Measurements from ENCODE around the gene ASF1B.
A peak's percentile ranks its signal among the peaks of the same experiment; 100 is the strongest.

Gene ASF1B

GRCh38 chr19:14122924-14123323 lies 13.5 kb downstream of the ASF1B start:
- peaks cover 35% of the 10 kb centered on the region for H3K36me3 ChIP-seq (ENCODE audit: insufficient read depth, low read depth, low read length)
- peaks cover 7% of the 10 kb centered on the region; the same call in 1 of the 2 replicates for H3K4me1 ChIP-seq (ENCODE audit: insufficient read depth, low read length)
- H3K27ac ChIP-seq (ENCODE audit: low read length), result no peak overlapping the region
- no peaks in the 10 kb centered on the region for H3K27me3 ChIP-seq (ENCODE audit: insufficient read depth, low read length)
- H3K4me3 ChIP-seq (ENCODE audit: low read length), result no peak overlapping the region
- H3K9ac ChIP-seq (ENCODE audit: low read depth, low read length), result no peak overlapping the region
- no peaks in the 10 kb centered on the region for H3K9me3 ChIP-seq (ENCODE audit: insufficient read depth, low read depth, low read length)

- no peaks in the 10 kb centered on the region for H3K27me3 ChIP-seq (ENCODE audit: insufficient read depth, low read length)
- no peaks in the 10 kb centered on the region for H3K9me3 ChIP-seq (ENCODE audit: insufficient read depth, low read depth, low read length)
- no peak overlapping the region for H3K27ac ChIP-seq (ENCODE audit: low read length)
- H3K4me1 ChIP-seq (ENCODE audit: insufficient read depth, low read length), result peaks cover 10% of the 10 kb centered on the region; the same call in 1 of the 2 replicates
- peaks cover 29% of the 10 kb centered on the region for H3K36me3 ChIP-seq (ENCODE audit: insufficient read depth, low read depth, low read length)
- H3K4me3 ChIP-seq (ENCODE audit: low read length), result no peak overlapping the region
- no peak overlapping the region for H3K9ac ChIP-seq (ENCODE audit: low read depth, low read length)
These were observed 15.9 kb downstream of the ASF1B start for GRCh38 chr19:14120497-14120780.

DNA sequence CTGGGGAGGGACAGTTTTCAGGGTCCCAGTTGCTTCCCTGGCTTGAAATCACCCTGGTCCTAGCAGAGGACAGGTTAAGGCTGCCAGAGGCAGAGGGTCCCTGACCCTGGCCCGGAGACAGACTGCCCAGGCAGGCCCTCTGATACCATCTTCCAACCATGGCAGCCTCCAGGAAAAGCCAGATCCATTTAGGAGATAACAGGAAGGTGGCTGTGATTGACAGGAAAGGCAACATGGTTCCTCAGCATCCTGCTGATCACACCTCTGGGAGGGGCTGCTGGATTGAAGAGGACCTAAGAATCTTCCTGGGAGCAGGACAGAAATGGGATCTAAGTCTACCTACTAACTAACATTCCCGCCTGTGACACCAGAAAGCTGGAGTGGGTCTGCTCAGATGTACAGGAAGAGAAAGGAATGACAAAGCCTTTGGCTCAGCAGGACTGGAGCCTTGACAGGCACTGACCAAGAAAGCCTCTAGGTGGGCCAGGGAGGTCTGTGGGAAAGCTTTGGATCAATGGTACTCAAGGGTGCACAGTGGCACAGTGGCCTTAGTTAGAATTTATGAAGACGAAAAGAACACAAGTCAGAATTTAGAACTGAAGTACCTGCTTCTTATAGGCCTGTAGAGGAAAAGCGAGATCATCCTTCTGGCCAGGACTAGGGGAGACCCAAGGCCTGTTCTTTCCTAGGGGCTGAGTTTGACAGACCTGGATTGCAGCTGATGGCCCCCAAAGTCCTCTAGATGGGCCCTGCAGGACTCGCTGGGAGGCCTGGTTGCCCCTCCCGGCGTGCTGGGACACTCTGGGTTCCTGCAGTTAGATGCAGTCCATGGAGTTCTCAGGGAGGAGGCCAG lies 16.5 kb downstream of the ASF1B start:
- Histone ChIP-seq H3K27ac (ENCODE audit: low read length) (no peak overlapping the region), H3K4me3 (ENCODE audit: low read length) (no peak overlapping the region), H3K9ac (ENCODE audit: low read depth, low read length) (no peak overlapping the region), H3K27me3 (ENCODE audit: insufficient read depth, low read length) (no peaks in the 10 kb centered on the region), H3K9me3 (ENCODE audit: insufficient read depth, low read depth, low read length) (no peaks in the 10 kb centered on the region), H3K4me1 (ENCODE audit: insufficient read depth, low read length) (peaks cover 10% of the 10 kb centered on the region; the same call in 1 of the 2 replicates), H3K36me3 (ENCODE audit: insufficient read depth, low read depth, low read length) (peaks cover 23% of the 10 kb centered on the region)

DNA sequence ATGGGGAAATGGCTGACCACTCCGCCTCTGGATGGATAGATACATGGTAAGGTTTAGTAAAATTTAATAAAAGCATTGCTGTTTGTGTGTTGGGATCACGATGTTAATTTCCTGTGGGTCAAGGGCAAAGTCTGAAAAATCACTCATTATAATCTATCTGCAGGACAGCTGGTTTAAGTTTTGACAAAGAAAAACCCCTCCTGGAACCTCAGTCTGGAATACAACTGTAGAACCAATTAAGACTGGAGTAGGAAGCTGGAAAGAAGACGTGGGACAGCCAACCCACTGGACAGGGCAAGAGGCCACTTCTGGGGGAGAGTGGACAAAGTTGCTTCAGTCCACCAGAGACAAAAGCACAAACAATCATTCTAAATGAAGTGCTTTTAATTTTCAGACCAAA lies 17.2 kb downstream of the ASF1B start:
- Histone ChIP-seq H3K27ac (ENCODE audit: low read length) (no peak overlapping the region), H3K9me3 (ENCODE audit: insufficient read depth, low read depth, low read length) (no peaks in the 10 kb centered on the region), H3K9ac (ENCODE audit: low read depth, low read length) (no peak overlapping the region), H3K27me3 (ENCODE audit: insufficient read depth, low read length) (no peaks in the 10 kb centered on the region), H3K4me1 (ENCODE audit: insufficient read depth, low read length) (peaks cover 10% of the 10 kb centered on the region; the same call in 1 of the 2 replicates), H3K36me3 (ENCODE audit: insufficient read depth, low read depth, low read length) (peaks cover 16% of the 10 kb centered on the region), H3K4me3 (ENCODE audit: low read length) (peak overlapping the region; percentile 69)

- peaks cover 13% of the 10 kb centered on the region; the same call in 1 of the 2 replicates for H3K36me3 ChIP-seq (ENCODE audit: insufficient read depth, low read depth, low read length)
- peak overlapping the region; percentile 52 for H3K27ac ChIP-seq (ENCODE audit: low read length)
- peaks cover 11% of the 10 kb centered on the region; the same call in 1 of the 2 replicates for H3K4me1 ChIP-seq (ENCODE audit: insufficient read depth, low read length)
- peak overlapping the region; percentile 69 for H3K4me3 ChIP-seq (ENCODE audit: low read length)
- H3K9ac ChIP-seq (ENCODE audit: low read depth, low read length), result peak overlapping the region; percentile 76; the same call in 1 of the 2 replicates
- H3K27me3 ChIP-seq (ENCODE audit: insufficient read depth, low read length), result no peaks in the 10 kb centered on the region
- H3K9me3 ChIP-seq (ENCODE audit: insufficient read depth, low read depth, low read length), result no peaks in the 10 kb centered on the region
These were observed 18.0 kb downstream of the ASF1B start for GRCh38 chr19:14118165-14119051.

- peaks cover 14% of the 10 kb centered on the region; the same call in 1 of the 2 replicates for H3K4me1 ChIP-seq (ENCODE audit: insufficient read depth, low read length)
- no peaks in the 10 kb centered on the region for H3K27me3 ChIP-seq (ENCODE audit: insufficient read depth, low read length)
- H3K27ac ChIP-seq (ENCODE audit: low read length), result peak within 1 kb of the TSS; percentile 52
- H3K36me3 ChIP-seq (ENCODE audit: insufficient read depth, low read depth, low read length), result peaks cover 13% of the 10 kb centered on the region; the same call in 1 of the 2 replicates
- H3K4me3 ChIP-seq (ENCODE audit: low read length), result peak within 1 kb of the TSS; percentile 75
- peak within 1 kb of the TSS; percentile 76; the same call in 1 of the 2 replicates for H3K9ac ChIP-seq (ENCODE audit: low read depth, low read length)
- H3K9me3 ChIP-seq (ENCODE audit: insufficient read depth, low read depth, low read length), result no peaks in the 10 kb centered on the region
These were observed 18.7 kb downstream of the ASF1B start, which contains the start of gene PRKACA for GRCh38 chr19:14117668-14118164. Gene PRKACA (minus strand): TSS chr19:14117762. CDS start chr19:14117547, 215 bp downstream.

DNA sequence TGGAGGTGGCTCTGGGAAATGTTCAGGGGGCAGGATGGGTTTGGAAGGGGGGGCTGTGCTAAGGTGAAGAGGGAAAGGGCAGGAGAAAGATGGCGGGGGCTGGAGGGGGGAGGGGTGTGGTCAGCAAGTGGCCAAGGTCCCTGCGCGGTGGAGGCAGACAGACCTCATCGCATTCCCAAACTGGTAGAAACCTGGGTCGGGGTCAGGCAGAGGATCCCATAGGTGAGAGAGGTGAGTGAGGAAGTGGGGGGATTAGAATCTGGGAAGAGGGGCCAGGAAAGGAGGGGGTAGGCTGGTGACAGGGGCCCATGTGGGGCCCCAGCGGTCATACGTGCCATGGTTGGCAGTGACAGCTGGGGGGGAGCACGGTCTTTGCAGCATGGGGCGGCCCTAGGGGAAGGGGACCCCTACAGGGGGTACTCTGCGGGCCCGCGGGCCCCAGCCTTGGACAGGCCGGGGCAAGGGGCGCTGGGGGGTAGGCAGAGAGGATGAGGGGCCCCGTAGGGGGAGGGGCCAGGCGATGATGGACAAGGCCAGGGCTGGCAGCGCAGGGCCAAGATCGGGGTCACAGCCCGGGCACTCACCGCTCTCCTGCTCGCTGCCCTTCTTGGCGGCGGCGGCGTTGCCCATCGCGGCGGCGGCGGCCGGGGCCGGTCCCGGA lies 19.3 kb downstream of the ASF1B start:
- H3K9ac ChIP-seq (ENCODE audit: low read depth, low read length), result peak overlapping the region; percentile 41; the same call in 1 of the 2 replicates
- no peaks in the 10 kb centered on the region for H3K27me3 ChIP-seq (ENCODE audit: insufficient read depth, low read length)
- peaks cover 13% of the 10 kb centered on the region; the same call in 1 of the 2 replicates for H3K36me3 ChIP-seq (ENCODE audit: insufficient read depth, low read depth, low read length)
- H3K9me3 ChIP-seq (ENCODE audit: insufficient read depth, low read depth, low read length), result no peaks in the 10 kb centered on the region
- peak overlapping the region; percentile 75 for H3K4me3 ChIP-seq (ENCODE audit: low read length)
- H3K4me1 ChIP-seq (ENCODE audit: insufficient read depth, low read length), result peaks cover 14% of the 10 kb centered on the region; the same call in 1 of the 2 replicates
- H3K27ac ChIP-seq (ENCODE audit: low read length), result no peak overlapping the region

GRCh38 chr19:14116525-14116917 lies 19.9 kb downstream of the ASF1B start:
- H3K27ac ChIP-seq (ENCODE audit: low read length), result no peak overlapping the region
- no peaks in the 10 kb centered on the region for H3K27me3 ChIP-seq (ENCODE audit: insufficient read depth, low read length)
- no peaks in the 10 kb centered on the region for H3K9me3 ChIP-seq (ENCODE audit: insufficient read depth, low read depth, low read length)
- peak overlapping the region; percentile 75 for H3K4me3 ChIP-seq (ENCODE audit: low read length)
- peaks cover 12% of the 10 kb centered on the region; the same call in 1 of the 2 replicates for H3K36me3 ChIP-seq (ENCODE audit: insufficient read depth, low read depth, low read length)
- H3K4me1 ChIP-seq (ENCODE audit: insufficient read depth, low read length), result peaks cover 14% of the 10 kb centered on the region; the same call in 1 of the 2 replicates
- peak overlapping the region; percentile 24; the same call in 1 of the 2 replicates for H3K9ac ChIP-seq (ENCODE audit: low read depth, low read length)

GRCh38 chr19:14115756-14116155 lies 20.6 kb downstream of the ASF1B start:
- H3K4me3 ChIP-seq (ENCODE audit: low read length), result no peak overlapping the region
- 0 out of 2 replicates have a peak, but pooled peaks cover 5% of the 10 kb centered on the region for H3K36me3 ChIP-seq (ENCODE audit: insufficient read depth, low read depth, low read length)
- H3K4me1 ChIP-seq (ENCODE audit: insufficient read depth, low read length), result peaks cover 14% of the 10 kb centered on the region; the same call in 1 of the 2 replicates
- no peaks in the 10 kb centered on the region for H3K27me3 ChIP-seq (ENCODE audit: insufficient read depth, low read length)
- H3K27ac ChIP-seq (ENCODE audit: low read length), result no peak overlapping the region
- no peak overlapping the region for H3K9ac ChIP-seq (ENCODE audit: low read depth, low read length)
- H3K9me3 ChIP-seq (ENCODE audit: insufficient read depth, low read depth, low read length), result no peaks in the 10 kb centered on the region

DNA sequence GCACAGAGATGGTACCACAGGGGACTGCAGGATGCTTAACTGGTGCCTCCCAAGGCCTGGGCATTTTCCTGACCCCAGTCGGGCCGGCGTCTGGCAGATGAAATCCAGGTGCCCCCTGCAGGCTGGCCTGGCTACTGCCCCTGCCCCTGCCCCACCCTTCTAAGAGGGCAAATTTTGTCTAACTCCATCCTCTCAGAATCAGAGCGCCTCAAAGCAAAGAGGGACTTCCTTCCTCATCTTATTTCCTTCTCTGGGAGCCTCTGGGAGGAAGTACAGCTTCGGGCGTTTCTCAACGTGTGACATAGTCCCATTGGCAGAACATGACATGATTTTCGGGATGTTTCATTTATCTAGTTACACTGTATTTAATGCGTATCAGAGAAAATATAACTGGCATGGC lies 21.5 kb downstream of the ASF1B start:
- no peaks in the 10 kb centered on the region for H3K27me3 ChIP-seq (ENCODE audit: insufficient read depth, low read length)
- no peak overlapping the region for H3K27ac ChIP-seq (ENCODE audit: low read length)
- no peaks in the 10 kb centered on the region for H3K9me3 ChIP-seq (ENCODE audit: insufficient read depth, low read depth, low read length)
- peaks cover 14% of the 10 kb centered on the region; the same call in 1 of the 2 replicates for H3K4me1 ChIP-seq (ENCODE audit: insufficient read depth, low read length)
- H3K9ac ChIP-seq (ENCODE audit: low read depth, low read length), result no peak overlapping the region
- 0 out of 2 replicates have a peak, but pooled peaks cover under 1% of the 10 kb centered on the region for H3K36me3 ChIP-seq (ENCODE audit: insufficient read depth, low read depth, low read length)
- no peak overlapping the region for H3K4me3 ChIP-seq (ENCODE audit: low read length)

DNA sequence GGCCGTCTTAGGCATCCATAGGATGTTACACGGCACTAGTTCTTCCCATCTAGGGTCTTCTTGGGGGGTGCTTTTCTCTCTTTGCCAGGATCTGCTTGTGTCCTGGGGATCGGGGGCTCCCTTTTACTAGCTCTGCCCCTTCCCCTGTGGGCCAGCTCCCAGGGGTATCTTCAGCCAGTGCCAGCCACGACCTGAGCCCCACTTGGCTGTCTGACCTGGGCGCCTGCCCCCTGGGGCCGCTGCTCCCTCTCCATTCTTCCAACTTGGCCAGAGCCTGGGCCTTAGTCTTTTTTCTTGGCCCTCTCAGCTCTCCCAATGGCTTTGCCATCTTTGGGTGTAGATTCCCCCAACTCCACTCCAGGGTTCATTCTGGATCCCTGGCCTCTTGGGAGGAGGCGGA lies 21.9 kb downstream of the ASF1B start:
- Histone ChIP-seq H3K9ac (ENCODE audit: low read depth, low read length) (no peak overlapping the region), H3K4me3 (ENCODE audit: low read length) (no peak overlapping the region), H3K27me3 (ENCODE audit: insufficient read depth, low read length) (no peaks in the 10 kb centered on the region), H3K9me3 (ENCODE audit: insufficient read depth, low read depth, low read length) (no peaks in the 10 kb centered on the region), H3K4me1 (ENCODE audit: insufficient read depth, low read length) (peaks cover 14% of the 10 kb centered on the region; the same call in 1 of the 2 replicates), H3K27ac (ENCODE audit: low read length) (no peak overlapping the region), H3K36me3 (ENCODE audit: insufficient read depth, low read depth, low read length) (no peaks in the 10 kb centered on the region)

All from iPS-20b (cell line).